ENCODE results near the gene ZFP14.

DNA sequence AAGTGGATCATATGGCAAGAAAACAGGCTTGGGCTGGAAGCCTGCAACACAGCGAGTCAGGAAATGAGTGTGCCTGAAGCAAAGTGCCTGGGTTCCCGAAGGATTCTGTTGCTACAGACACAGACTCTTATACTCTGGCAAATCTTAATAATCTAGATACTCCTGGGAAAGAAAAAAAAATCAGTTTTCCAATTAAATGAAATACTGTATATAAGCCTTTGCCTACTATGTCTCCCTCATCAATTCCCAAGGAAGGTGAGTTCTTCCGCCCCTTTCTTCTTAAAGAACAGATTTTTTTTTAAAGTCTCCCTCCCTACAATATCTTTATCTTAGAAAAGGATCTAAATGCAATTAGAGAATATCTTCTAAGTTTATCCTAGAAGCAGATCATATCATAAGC lies 29.1 kb upstream of the ZFP14 start:
- TF ChIP-seq, protein P1, sequence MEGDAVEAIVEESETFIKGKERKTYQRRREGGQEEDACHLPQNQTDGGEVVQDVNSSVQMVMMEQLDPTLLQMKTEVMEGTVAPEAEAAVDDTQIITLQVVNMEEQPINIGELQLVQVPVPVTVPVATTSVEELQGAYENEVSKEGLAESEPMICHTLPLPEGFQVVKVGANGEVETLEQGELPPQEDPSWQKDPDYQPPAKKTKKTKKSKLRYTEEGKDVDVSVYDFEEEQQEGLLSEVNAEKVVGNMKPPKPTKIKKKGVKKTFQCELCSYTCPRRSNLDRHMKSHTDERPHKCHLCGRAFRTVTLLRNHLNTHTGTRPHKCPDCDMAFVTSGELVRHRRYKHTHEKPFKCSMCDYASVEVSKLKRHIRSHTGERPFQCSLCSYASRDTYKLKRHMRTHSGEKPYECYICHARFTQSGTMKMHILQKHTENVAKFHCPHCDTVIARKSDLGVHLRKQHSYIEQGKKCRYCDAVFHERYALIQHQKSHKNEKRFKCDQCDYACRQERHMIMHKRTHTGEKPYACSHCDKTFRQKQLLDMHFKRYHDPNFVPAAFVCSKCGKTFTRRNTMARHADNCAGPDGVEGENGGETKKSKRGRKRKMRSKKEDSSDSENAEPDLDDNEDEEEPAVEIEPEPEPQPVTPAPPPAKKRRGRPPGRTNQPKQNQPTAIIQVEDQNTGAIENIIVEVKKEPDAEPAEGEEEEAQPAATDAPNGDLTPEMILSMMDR (IDR thresholded peaks at IDR 0.05; ENCODE audit: low read depth, low read length), result no peak
- no peak for TF ChIP-seq EZH2phosphoT487 (IDR thresholded peaks at IDR 0.05; ENCODE audit: low read depth)

Data from OCI-LY3 (cell line).